NCI-H510A treated with DMSO at 0.1 percent for 48 hours (cell line): ENCODE results near the gene KDM4C.
"Not testable (repeated sequence)": the region's sequence is repeated elsewhere in the genome, so short reads cannot be mapped to it uniquely, and the experiment has no call there.

Experiments used
- DNase-seq: peaks from one replicate; lab custom pipeline; 2025; lab: John Stamatoyannopoulos, UW

KDM4C gene

GRCh38 chr9:6975198-6975597 lies 217.4 kb downstream of the KDM4C start:
- no peak for DNase-seq

DNA sequence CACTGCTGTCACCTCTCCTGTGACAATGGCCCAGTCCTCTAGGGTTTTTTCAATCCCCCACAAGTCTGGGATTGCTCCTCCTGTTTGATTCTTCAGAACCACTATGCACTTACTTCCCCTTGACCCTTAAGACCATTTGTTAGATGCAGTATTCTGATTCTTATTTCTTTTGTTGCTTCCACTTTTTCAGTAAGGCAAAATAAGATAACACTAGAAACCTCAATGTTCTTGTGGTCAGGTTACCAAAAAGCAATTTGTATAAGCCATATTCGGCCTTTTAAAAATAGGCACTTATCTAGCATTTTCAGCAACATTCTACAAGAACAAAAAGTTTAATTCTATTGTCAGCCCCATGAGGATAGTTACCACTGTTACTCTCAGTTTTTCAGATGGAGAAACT lies 220.0 kb downstream of the KDM4C start:
- no peak for DNase-seq

GRCh38 chr9:6978591-6978990 lies 220.8 kb downstream of the KDM4C start:
- DNase-seq = no peak

DNA sequence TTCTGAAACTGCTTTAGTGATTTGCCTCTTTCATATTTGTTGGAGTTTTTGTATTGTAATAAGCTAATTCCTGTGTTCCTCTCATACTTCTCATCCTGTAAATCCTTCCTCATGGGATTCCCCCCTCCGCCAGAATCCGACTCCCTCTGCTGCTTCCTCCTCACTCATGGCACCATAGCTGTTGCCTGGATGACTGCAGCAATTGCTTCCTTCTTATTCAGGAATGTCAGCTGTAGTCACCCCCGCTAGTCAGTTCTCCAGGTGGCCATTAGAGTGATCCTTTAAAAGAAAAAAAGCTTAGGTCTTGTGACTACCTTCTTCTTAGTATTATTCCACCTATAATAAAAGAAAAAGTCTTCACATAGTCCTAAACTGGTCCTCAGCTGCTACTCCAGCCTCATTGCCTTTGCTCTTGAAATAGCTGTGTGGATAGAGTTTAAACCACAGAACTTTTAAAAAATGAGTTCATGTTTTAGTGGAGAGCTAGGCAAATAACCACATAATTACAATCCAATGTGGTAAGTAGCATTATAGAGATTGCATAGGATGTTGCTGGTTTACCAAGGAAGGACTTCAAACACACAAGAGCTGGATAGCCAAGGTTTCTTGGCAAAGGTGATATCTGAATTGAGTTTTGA lies 227.3 kb downstream of the KDM4C start:
- DNase-seq = no peak

- DNase-seq = no peak
Measured at GRCh38 chr9:6986141-6986815, 228.5 kb downstream of the KDM4C start.

DNA sequence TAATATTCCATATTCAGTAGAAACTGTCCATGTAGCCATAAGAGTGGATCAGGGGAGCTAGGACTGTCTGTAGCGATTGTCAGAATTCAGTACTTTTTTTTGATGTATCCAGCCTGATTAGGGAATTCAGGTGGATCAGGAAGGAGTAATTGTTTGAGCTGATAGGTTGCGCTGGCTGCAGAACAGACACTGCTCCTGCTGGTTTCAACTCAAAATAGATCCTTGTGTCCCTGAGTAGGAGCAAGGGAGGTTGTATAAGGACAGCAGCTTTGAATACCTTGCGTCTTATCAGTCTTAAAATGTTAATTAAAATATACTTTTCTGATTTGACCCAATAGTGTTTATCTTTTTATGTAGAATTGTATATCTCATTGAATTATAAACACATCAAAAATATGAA lies 229.6 kb downstream of the KDM4C start:
- DNase-seq = no peak

- DNase-seq = no peak
Measured at GRCh38 chr9:6991418-6991817, 233.6 kb downstream of the KDM4C start.

DNA sequence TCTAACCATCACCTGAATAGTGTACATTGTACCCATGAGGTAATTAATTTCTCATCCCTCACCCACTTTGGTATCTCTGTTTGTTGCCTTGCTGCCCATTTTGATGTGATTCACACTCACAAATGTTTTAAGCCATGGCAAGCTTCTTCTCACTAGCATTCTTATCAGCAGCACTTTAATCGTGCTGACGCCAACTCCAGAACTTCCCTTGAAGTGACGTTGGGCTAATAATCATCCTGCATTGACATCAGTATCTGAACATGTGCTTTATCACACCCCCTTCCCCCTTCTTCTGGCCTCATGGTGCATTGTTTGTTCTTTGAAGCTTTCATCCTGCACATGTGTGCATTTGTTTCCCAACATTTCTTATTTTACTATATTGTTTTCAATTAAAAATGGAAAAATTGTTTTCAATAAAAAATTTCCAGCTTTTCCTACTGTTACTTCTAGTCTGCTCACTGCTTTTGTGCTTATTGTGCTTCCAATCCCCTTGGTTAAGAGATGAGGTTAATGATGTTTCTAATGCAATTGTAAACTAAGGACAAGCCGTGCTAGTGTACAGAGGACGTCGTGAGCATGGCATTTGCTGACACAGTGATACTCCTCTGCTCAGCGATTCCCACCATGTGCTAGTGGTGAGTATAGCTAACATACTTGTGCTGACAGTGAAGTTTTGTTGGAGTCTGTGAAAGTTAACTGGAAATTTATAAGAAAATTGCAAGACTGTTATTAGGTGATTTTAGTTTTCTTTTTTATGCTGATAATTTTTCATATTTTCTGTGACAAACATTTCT lies 238.5 kb downstream of the KDM4C start:
- DNase-seq = no peak

- no peak for DNase-seq
Measured at GRCh38 chr9:6997330-6997729, 239.6 kb downstream of the KDM4C start.

- DNase-seq = no peak
Measured at GRCh38 chr9:6999794-7000193, 242.0 kb downstream of the KDM4C start.

DNA sequence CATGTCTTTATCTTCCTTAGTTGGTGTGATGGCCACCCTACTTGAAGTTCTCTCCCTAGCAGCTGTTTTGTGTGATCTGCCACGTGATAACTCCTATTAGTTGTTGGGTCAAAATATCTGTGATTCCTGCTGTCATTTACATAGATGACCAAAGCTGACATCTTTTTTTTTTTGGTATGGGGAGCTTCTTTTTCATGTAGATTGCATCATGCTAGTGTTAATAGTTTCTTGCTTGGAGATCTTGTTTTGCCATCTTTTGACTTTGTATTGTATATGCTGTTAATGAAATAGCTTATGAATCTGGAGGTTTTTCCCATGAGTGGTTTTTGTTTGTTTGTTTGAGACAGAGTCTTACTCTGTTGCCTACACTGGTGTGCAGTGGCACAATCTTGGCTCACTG lies 243.8 kb downstream of the KDM4C start:
- no peak for DNase-seq

GRCh38 chr9:7003861-7004260 lies 246.1 kb downstream of the KDM4C start:
- no peak for DNase-seq

DNA sequence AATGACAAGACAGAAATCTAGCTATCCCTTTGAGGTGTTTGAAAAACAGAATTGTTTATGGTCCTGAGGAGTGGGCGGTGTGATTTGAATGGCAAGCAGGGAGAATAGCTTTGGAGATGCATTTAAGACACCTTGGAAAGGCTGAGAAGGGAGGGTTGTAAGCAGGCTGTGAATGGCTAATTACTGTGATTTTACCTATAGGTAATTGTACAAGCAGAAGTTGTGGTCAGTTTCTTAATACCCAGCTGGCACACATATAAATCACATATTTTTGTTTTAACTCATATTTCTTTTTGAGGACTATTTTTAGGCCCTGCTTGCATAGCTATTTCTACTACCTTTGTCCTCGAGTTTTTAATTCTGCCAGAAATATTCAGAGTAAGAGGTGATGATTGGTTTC lies 248.6 kb downstream of the KDM4C start:
- no peak for DNase-seq

DNA sequence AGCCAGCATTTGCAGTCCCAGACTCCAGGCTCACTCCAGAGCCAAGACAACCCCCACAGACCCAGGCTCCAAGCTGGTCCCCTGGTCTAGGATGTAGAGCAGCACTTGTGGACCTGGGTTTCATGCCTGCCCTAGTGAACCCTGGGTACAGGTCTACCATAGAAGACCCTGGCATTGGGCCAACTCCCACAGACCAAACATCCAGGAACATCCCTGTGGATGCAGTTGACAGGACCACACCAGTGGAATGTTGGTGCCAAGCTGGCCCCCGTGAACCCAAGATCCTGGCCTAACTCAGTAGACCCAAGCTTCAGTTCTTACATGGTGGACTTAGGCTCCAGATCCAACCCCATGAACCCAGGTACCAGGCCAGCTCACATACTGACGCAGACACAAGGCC lies 250.6 kb downstream of the KDM4C start:
- no peak for DNase-seq

DNA sequence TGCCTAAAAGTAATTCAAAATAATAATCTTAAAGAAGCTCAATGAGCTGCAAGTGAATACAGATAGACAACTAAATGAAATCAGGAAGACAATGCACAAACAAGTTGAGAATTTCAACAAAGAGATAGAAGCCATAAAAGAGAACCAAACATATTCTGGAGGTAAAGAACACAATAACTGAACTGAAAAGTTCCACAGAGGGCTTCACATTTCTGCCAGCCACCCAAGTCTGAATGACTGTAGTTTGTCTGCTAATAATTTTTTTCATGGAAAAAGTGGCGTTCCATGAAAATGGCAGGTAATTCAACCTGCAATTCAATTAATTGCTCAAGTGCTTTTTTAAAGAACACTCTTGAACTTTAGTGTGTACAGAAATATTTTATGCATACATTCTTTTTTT lies 251.3 kb downstream of the KDM4C start:
- no peak for DNase-seq

GRCh38 chr9:7011395-7012067 lies 253.8 kb downstream of the KDM4C start:
- no peak for DNase-seq

DNA sequence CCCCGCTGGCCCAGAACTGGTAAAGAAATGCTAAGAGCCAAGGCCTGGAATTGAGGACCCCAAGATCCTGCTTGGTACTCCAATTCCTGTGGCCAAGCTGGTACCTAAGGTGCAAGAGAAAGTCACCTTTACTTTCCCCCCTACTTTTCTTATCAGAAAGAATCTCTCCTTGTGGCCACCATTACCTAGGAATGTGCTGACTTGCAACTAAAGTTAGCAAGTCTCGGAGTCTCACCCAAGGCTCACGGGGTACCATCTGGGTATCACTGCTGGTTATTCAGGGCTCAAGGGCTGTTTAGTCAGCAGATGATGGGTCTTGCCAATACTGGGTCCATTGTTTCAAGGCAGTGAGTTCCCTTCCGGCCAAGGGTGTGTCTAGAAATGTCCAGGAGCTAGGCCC lies 270.2 kb downstream of the KDM4C start:
- no peak for DNase-seq

- no peak for DNase-seq
Measured at GRCh38 chr9:7028591-7028990, 270.8 kb downstream of the KDM4C start.

DNA sequence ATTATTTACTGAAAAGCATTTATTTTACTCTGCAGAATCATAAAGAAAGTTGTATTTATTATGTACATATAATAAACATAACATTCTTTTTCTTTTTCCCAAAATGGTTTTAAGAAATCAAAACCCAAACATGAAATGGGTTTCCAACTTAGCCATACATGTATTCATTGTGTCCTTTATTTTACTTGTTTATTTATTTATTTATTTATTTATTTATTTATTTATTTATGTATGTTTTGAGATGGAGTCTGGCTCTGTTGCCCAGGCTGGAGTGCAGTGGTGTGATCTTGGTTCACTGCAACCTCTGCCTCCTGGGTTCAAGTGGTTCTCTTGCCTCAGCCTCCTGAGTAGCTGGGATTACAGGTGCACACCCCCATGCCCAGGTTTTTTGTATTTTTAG lies 273.2 kb downstream of the KDM4C start:
- not testable (repeated sequence) for DNase-seq

- no peak for DNase-seq
Measured at GRCh38 chr9:7033076-7034045, 275.6 kb downstream of the KDM4C start.

DNA sequence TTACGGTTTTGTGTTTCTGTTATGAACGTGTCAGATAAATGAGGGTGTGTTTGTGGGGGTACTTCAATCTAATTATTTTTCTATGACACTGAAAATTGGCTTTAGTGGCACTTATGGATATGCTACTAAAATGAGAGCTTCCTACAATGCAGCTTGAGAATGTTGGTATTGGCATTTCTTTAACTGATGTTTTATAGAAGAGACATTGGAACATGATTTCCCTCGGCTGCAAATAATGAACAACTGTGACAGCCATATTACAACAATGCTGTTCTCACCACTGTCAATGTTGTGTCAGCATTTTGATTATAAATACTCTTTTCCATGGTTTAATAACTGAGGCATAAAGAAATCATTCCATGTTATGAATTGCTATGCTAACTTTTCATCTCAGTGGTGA lies 279.4 kb downstream of the KDM4C start:
- no peak for DNase-seq

GRCh38 chr9:7042124-7042523 lies 284.4 kb downstream of the KDM4C start:
- DNase-seq = no peak
